Choroid plexus epithelial cell (primary cell): Measurements from ENCODE around the gene SAFB2.

Experiments used
- DNase-seq: peaks from one replicate; pipeline ENCODE4 v3.0.0-alpha.2; 2010; ENCODE audit warnings: low read depth
- H3K4me3 ChIP-seq: 2 replicates; pipeline ENCODE4 v1.5.1; 2011; ENCODE audit warnings: low read depth, mild to moderate bottlenecking, control low read depth, low read length, moderate library complexity
- CTCF ChIP-seq: conservative IDR thresholded peaks from 2 replicates; pipeline ENCODE4 v1.5.1; 2011; ENCODE audit warnings: low read depth, mild to moderate bottlenecking, control low read depth, inconsistent platforms, low read length, moderate library complexity

Gene SAFB2

GRCh38 chr19:5621311-5621944 is 1.1 kb downstream of the SAFB2 start:
- TF ChIP-seq CTCF: no peak
- DNase-seq: peak; percentile 12
- H3K4me3 ChIP-seq: peak overlapping the region; percentile 94

GRCh38 chr19:5619946-5620345 is 2.6 kb downstream of the SAFB2 start:
- TF ChIP-seq CTCF: no peak
- no peak overlapping the region for H3K4me3 ChIP-seq
- no peak for DNase-seq

- no peak overlapping the region for H3K4me3 ChIP-seq
- TF ChIP-seq CTCF: no peak
- DNase-seq: no peak
These were observed 4.0 kb downstream of the SAFB2 start for GRCh38 chr19:5618591-5618990.

GRCh38 chr19:5617080-5617479 is 5.5 kb downstream of the SAFB2 start:
- H3K4me3 ChIP-seq: no peak overlapping the region
- DNase-seq: no peak
- TF ChIP-seq CTCF: no peak

GRCh38 chr19:5615756-5616327 is 6.7 kb downstream of the SAFB2 start:
- peak; percentile 40 for DNase-seq
- TF ChIP-seq CTCF: no peak
- no peak overlapping the region for H3K4me3 ChIP-seq

- no peak for TF ChIP-seq CTCF
- no peak for DNase-seq
- no peak overlapping the region for H3K4me3 ChIP-seq
These were observed 9.4 kb downstream of the SAFB2 start for GRCh38 chr19:5612891-5613865.
